Measurements from ENCODE around the gene DNM3.
"Not testable (repeated sequence)": the region's sequence is repeated elsewhere in the genome, so short reads cannot be mapped to it uniquely, and the experiment has no call there.

DNM3 gene

DNA sequence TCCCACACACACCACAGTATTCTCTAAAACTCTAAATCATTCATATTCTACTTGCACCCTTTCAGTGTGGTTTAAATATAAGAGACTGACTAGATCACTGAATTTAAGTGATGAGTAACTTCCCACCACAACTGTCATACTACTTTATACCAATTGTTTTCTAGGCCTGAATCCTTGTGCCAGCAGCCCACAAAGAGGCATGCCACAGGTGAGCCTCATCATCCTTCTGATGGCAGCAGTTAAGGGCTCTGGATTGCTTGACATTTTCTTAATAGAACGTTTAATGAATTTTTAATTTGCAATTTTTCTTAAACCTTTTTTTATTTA, 588.8 kb downstream of the DNM3 start:
- DNase-seq (ENCODE audit: extremely low read depth in 1 of 2, low read depth in 1 of 2): no peak

DNA sequence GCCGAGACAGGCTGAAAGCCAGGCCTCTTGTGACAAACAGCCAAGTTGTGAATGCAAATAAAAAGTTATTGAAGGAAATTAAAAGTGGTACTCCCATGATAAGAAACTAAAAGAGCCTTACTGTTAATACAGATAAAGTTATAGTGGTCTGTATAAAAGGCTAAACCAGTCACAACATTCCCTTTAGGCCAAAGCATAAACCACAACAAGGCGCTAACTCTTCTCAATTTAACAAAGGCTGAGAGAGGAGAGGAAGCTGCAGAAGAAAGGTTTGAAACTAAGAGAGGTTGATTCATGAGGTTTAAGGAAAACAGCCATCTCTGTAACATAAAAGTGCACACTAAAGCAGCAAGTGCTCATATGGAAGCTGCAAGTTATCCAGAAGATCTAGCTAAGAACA, 589.9 kb downstream of the DNM3 start:
- no peak for DNase-seq (ENCODE audit: extremely low read depth in 1 of 2, low read depth in 1 of 2)

DNA sequence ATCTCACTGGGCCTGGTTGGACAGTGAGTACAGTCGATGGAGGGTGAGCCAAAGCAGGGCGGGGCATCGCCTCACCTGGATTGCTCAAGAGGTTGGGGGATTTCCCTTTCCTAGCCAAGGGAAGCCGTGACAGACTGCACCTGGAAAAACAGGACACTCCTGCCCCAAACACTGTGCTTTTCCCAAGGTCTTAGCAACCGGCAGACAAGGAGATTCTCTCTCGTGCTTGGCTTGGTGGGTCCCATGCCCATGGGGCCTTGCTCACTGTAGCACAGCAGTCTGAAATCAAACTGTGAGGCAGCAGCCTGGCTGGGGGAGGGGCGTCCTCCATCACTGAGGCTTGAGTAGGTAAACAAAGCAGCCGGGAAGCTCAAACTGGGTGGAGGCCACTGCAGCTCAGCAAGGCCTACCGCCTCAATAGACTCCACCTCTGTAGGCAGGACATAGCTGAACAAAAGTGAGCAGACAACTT, 590.5 kb downstream of the DNM3 start:
- DNase-seq (ENCODE audit: extremely low read depth in 1 of 2, low read depth in 1 of 2): no peak

DNA sequence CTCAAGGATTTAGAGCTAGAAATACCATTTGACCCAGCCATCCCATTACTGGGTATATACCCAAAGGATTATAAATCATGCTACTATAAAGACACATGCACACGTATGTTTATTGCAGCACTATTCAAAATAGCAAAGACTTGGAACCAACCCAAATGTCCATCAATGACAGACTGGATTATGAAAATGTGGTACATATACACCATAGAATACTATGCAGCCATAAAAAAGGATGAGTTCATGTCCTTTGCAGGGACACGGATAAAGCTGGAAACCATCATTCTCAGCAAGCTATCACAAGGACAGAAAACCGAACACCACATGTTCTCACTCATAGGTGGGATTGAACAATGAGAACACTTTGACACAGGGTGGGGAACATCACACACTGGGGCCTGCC, 595.9 kb downstream of the DNM3 start:
- DNase-seq (ENCODE audit: extremely low read depth in 1 of 2, low read depth in 1 of 2): not testable (repeated sequence)

DNA sequence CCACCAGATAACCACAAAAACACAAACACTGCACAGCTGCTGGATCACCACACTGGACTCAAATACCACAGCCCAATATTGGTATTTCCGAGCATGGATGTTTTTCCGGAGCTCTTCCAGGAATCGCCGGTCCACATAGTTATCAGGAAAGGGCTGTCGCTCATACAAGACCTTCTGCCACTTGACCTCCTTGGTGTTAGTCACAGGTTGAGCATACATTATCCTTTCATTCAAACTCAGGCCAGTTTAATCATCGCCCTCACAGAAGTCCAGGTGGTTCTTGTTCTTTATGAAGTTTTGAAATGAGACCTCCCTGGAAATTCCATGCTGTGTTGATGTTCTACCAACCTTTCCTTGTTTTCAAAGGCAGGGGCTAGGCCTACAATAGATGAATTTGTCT, 601.1 kb downstream of the DNM3 start:
- no peak for DNase-seq (ENCODE audit: extremely low read depth in 1 of 2, low read depth in 1 of 2)

DNA sequence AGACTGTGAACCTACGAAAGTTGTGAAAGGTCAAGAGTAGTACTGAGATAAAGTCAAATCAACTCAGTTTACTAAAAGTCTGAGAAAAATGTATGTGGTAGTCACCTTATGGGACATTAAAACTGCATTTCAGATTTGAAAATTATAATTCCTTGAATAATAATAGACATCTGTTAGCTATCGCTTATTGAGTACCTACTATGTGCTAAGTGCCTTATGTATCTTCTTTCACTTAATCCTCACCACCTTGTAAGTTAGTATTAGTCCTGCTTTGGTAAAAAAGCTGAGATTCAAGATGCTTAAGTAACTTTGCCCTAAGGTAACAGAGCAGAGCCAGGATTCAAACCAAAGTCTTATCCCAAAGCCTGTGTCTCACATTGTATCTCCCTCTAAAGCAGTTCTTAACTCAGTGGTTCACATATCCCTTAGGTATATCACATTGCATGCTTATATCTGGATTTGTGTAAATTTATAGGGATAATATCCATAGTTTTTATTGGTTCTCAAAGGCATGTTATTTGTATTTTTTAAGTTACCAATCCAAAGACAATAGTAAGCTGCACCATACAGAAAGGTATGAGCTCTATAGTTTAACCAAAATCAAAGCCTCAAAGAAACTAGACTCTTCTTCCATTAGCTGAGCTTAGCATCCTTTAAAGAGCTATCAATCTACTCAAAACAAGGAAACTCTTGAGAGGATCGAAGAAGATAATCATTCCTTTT, 601.7 kb downstream of the DNM3 start:
- DNase-seq (ENCODE audit: extremely low read depth in 1 of 2, low read depth in 1 of 2): no peak

DNA sequence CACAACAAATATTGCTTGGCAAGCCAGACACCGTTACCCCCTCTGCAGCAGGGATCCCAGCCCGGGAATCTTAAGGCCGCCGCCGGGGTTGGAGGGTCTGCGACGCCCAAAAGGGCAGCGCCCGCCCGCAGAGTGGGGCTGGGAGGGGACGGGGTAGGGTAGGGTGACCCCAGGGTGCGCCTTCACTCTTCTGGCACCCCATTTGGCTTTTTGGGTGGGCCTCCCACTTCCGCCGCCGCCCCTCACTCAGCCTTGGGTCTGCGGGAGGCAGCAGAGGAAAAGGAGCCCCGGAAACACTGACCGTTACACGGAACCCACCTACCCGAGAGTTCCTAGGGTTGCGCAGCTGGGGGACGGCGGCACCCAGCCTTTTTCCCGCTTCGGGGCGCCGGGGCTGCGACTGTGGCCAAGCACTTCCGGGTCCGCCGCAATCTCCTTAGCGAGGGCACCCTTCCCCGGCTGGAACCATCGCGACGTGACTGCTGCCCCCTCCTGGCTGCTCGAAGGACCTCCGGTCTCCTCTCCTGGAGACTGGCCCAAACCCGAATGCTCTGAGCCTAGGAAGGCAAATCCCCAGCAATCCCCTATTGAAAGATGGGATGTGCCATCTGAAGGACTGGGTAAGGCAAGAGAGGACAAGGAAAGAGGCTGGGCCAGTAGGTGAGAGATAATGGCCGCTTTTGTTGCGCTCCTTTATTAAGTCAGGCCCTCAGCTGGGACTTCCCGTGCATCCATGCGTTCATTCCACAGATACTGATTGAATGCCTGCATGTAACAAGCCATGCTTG, 602.6 kb downstream of the DNM3 start, which contains the start of gene PIGC:
TSS of gene PIGC (minus strand) at position 404 of the 788 bp plus-strand sequence. CDS start 1,447 bp downstream, outside the sequence.
- DNase-seq (ENCODE audit: extremely low read depth in 1 of 2, low read depth in 1 of 2): peak; percentile 77 to 90

- no peak for DNase-seq (ENCODE audit: extremely low read depth in 1 of 2, low read depth in 1 of 2)
Observed at GRCh38 chr1:172446547-172446946, 605.2 kb downstream of the DNM3 start.

GRCh38 chr1:172447641-172448040, 606.3 kb downstream of the DNM3 start:
- DNase-seq (ENCODE audit: extremely low read depth in 1 of 2, low read depth in 1 of 2): no peak

DNA sequence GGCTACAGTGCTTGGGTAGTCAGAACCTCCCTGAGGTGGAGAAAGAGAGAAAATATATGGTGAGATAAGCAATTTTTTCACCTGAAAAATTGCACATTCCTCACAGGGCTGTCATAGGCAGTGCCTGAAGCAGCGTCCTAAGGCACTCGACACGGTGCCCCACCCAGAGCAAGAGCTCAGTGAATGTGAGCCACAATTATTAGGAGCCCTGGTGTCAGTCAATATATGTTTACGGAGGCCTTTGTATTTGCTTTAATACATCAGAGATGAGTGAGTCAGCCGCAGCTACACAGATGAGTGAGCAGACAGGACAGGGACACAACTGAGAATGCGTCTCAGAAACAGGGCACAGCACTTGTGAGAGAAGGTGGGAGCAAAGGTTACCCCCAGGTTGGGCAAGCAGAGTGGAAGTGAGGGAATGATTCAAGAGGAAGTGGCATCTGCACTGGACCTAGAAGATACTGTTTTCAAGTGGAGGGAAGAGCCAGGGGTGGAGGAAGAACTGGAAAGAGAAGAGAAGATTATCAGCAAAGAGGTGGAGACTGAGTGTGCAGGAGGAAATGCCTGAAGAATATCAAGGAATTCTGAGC, 607.8 kb downstream of the DNM3 start:
- DNase-seq (ENCODE audit: extremely low read depth in 1 of 2, low read depth in 1 of 2): no peak

GRCh38 chr1:172449585-172450523, 608.6 kb downstream of the DNM3 start:
- DNase-seq (ENCODE audit: extremely low read depth in 1 of 2, low read depth in 1 of 2): no peak

- no peak for DNase-seq (ENCODE audit: extremely low read depth in 1 of 2, low read depth in 1 of 2)
Observed at GRCh38 chr1:172450524-172450885, 609.2 kb downstream of the DNM3 start.

GRCh38 chr1:172451002-172451443, 609.7 kb downstream of the DNM3 start:
- no peak for DNase-seq (ENCODE audit: extremely low read depth in 1 of 2, low read depth in 1 of 2)

- no peak for DNase-seq (ENCODE audit: extremely low read depth in 1 of 2, low read depth in 1 of 2)
Observed at GRCh38 chr1:172452536-172453152, 611.3 kb downstream of the DNM3 start.

DNA sequence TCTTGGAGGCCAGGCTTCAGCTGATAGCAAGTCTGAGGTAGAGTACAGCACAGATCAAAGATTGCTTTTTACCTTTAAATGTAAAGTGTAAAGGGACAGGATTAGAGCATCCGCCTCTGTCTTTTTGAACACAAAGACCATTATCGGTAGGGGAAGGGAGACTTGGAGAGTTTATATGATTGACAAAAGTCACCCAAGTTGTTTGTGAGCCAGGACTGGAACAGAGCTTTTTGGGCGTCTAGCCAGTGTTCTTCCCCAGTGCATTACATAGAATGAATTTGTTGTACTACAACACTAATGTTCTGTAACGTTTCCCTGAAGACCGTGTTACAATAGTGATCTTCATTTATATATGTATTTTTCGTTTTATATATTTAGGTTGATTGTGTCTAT, 611.9 kb downstream of the DNM3 start:
- DNase-seq (ENCODE audit: extremely low read depth in 1 of 2, low read depth in 1 of 2): no peak

GRCh38 chr1:172453607-172454006, 612.3 kb downstream of the DNM3 start:
- no peak for DNase-seq (ENCODE audit: extremely low read depth in 1 of 2, low read depth in 1 of 2)

GRCh38 chr1:172455451-172455850, 614.2 kb downstream of the DNM3 start:
- no peak for DNase-seq (ENCODE audit: extremely low read depth in 1 of 2, low read depth in 1 of 2)

GRCh38 chr1:172456344-172456769, 615.1 kb downstream of the DNM3 start:
- no peak for DNase-seq (ENCODE audit: extremely low read depth in 1 of 2, low read depth in 1 of 2)

DNA sequence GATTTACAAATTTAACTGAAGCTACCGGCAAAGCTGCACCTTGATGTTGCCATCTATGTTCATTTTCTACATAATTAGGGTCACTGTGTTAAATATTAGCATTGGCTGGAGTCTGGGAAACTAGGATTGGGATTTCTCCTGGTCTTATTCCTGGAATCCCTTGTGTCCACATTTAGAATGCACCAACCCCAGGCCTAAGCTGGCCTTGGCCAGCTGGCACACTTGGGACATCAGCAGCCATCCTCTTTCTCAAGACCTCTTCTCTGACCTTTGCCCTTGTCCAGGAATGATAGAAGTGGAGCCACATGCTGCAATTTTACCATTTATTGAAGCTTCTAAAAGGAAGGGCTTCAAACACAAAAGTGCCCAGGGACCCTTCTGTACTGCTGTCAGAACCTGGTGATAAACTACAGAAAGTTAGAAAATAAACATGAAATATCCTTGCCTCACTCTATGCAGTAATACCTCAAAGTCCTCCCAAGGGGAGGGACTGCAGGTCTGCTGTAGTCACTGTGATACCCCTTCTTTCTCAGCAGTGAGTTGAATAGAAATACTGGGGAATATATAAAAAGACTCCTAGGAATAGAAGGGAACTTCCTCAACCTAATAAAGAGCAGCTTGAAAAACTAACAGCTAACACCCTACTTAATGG, 616.3 kb downstream of the DNM3 start:
- no peak for DNase-seq (ENCODE audit: extremely low read depth in 1 of 2, low read depth in 1 of 2)

- DNase-seq (ENCODE audit: extremely low read depth in 1 of 2, low read depth in 1 of 2): no peak
Observed at GRCh38 chr1:172460177-172460576, 618.9 kb downstream of the DNM3 start.
